Mammary epithelial cell (primary cell): Measurements from ENCODE around the gene NIPBL.

Experiments used
- EZH2 ChIP-seq: IDR thresholded peaks from 2 replicates; pipeline ENCODE4 v1.6.1; 2012; ENCODE audit warnings: low read length, inconsistent platforms, borderline replicate concordance
- TF ChIP-seq, protein P1 (sequence below), 2 donors: IDR thresholded peaks in 1 of 2; conservative IDR thresholded peaks in 1 of 2; 2 replicates each; pipeline ENCODE4 v1.5.1; 2011 to 2012; ENCODE audit warnings: inconsistent platforms in 2 of 2, low read length in 2 of 2, mild to moderate bottlenecking in 2 of 2, control low read depth in 1 of 2, low read depth in 1 of 2; ENCODE audit not compliant: insufficient read depth in 1 of 2; ENCODE audit errors: extremely low read depth in 1 of 2

DNA sequence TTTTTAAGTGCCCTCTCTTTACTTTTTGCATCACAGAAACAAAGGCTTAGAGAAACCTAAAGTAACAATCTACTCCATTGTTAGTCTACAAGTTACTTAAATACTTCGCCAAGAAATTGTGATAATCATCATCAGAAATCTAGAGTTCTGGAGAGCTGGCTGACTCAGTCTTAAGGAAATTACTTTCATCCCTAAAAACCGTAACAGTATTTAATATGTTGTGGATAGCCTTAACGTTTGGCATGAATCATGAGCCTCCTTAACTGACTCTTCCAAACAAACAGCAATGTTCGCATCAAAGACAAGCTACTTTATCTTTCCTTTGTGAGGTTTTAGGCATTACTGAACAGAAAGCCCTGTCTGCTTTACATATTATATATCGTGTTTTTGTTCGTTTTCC lies 128.7 kb downstream of the NIPBL start:
- TF ChIP-seq EZH2, result no peak
- TF ChIP-seq, protein P1, sequence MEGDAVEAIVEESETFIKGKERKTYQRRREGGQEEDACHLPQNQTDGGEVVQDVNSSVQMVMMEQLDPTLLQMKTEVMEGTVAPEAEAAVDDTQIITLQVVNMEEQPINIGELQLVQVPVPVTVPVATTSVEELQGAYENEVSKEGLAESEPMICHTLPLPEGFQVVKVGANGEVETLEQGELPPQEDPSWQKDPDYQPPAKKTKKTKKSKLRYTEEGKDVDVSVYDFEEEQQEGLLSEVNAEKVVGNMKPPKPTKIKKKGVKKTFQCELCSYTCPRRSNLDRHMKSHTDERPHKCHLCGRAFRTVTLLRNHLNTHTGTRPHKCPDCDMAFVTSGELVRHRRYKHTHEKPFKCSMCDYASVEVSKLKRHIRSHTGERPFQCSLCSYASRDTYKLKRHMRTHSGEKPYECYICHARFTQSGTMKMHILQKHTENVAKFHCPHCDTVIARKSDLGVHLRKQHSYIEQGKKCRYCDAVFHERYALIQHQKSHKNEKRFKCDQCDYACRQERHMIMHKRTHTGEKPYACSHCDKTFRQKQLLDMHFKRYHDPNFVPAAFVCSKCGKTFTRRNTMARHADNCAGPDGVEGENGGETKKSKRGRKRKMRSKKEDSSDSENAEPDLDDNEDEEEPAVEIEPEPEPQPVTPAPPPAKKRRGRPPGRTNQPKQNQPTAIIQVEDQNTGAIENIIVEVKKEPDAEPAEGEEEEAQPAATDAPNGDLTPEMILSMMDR (conservative IDR thresholded peaks at IDR 0.05 in 1 of 2, IDR thresholded peaks at IDR 0.05 in 1 of 2; ENCODE audit: extremely low read depth in 1 of 2, insufficient read depth in 1 of 2, low read depth in 1 of 2, low read length in 2 of 2), result no peak
